OCI-LY7 (cell line): ENCODE data around the gene HEATR5B. TPM values are rescaled to one million over a fixed set of nuclear protein-coding genes. Genes with fewer than 3 reads are reported as not detected.

ENCODE experiments used
- BruUV-seq: library from RNA; stranded (reverse); fragments of 400-500 nt; replicated peaks from 2 replicates; lab custom pipeline; 2021; lab: Mats Ljungman, UMichigan
- CTCF ChIA-PET: fragments of 300-600 bp; sonication (Branson Sonifier 250); formaldehyde crosslinking; loops from one replicate; lab custom pipeline; 2022; ENCODE audit warnings: antibody characterized with exemption; ENCODE audit not compliant: unreplicated experiment; lab: Charles Lee
- POLR2A ChIA-PET: fragments of 300-600 bp; sonication (Branson Sonifier 250); formaldehyde crosslinking; loops from one replicate; lab custom pipeline; 2022; ENCODE audit warnings: antibody characterized with exemption; lab: Charles Lee
- DNase-seq: peaks from one replicate; pipeline ENCODE4 v3.0.0-alpha.2; 2015; ENCODE audit warnings: low spot score
- H2AFZ ChIP-seq: fragments of 200-600 bp; sonication (generic), shearing (Covaris generic); 2 replicates; pipeline ENCODE4 v1.6.1; 2014; ENCODE audit warnings: mild to moderate bottlenecking, antibody characterized with exemption, low read length, moderate library complexity
- H3K27ac ChIP-seq: fragments of 200-600 bp; sonication (generic); 2 replicates; pipeline ENCODE4 v1.5.1; 2014; ENCODE audit warnings: mixed run types, low read depth, mild to moderate bottlenecking, moderate library complexity, low read length, inconsistent platforms; ENCODE audit not compliant: poor library complexity, severe bottlenecking
- H3K36me3 ChIP-seq: fragments of 200-600 bp; sonication (generic); 2 replicates; pipeline ENCODE4 v1.6.1; 2014; ENCODE audit warnings: mild to moderate bottlenecking, antibody characterized with exemption, low read length, moderate library complexity, mixed read lengths; ENCODE audit not compliant: insufficient read depth
- H3K4me1 ChIP-seq: fragments of 200-600 bp; sonication (generic); 2 replicates; pipeline ENCODE4 v1.5.1; 2014; ENCODE audit warnings: mild to moderate bottlenecking, low read length; ENCODE audit not compliant: insufficient read depth, poor library complexity, severe bottlenecking
- H3K4me2 ChIP-seq: fragments of 200-600 bp; sonication (generic); 2 replicates; pipeline ENCODE4 v1.6.1; 2014; ENCODE audit warnings: mild to moderate bottlenecking, low read length
- H3K4me3 ChIP-seq: fragments of 200-600 bp; sonication (generic); 2 replicates; pipeline ENCODE4 v1.5.1; 2014; ENCODE audit warnings: mild to moderate bottlenecking, low read depth, low read length; ENCODE audit not compliant: poor library complexity, severe bottlenecking
- H3K79me2 ChIP-seq: fragments of 200-600 bp; sonication (generic); 2 replicates; pipeline ENCODE4 v1.6.1; 2016; ENCODE audit warnings: low read depth, mild to moderate bottlenecking, low read length, moderate library complexity, mixed read lengths; ENCODE audit not compliant: insufficient read depth
- H3K9me2 ChIP-seq: fragments of 200-600 bp; sonication (generic); 2 replicates; pipeline ENCODE4 v1.6.1; 2016; ENCODE audit warnings: mild to moderate bottlenecking, low read length, mixed read lengths; ENCODE audit not compliant: insufficient read depth
- H3K9me3 ChIP-seq: fragments of 200-600 bp; sonication (generic); 2 replicates; pipeline ENCODE4 v1.6.1; 2014; ENCODE audit warnings: mild to moderate bottlenecking, mixed run types, low read length, mixed read lengths
- H4K20me1 ChIP-seq: fragments of 200-600 bp; sonication (generic); 2 replicates; pipeline ENCODE4 v1.6.1; 2014; ENCODE audit warnings: mild to moderate bottlenecking, antibody characterized with exemption, low read length, moderate library complexity, mixed read lengths; ENCODE audit not compliant: insufficient read depth
- CTCF ChIP-seq: fragments of 200-600 bp; sonication (generic); conservative IDR thresholded peaks from 2 replicates; pipeline ENCODE4 v1.5.1; 2014; ENCODE audit warnings: mild to moderate bottlenecking, antibody characterized with exemption, low read length, moderate library complexity, mixed read lengths
- EZH2phosphoT487 ChIP-seq: fragments of 200-600 bp; sonication (generic); IDR thresholded peaks from 2 replicates; pipeline ENCODE4 v1.6.1; 2018; ENCODE audit warnings: low read depth, borderline replicate concordance, mild to moderate bottlenecking, mixed run types, antibody characterized with exemption, low read length, moderate library complexity, mixed read lengths
- intact Hi-C: fragments of 100-400 bp; cut with micrococcal nuclease; formaldehyde crosslinking; loops from one replicate; pipeline ENCODE4 v1.10.0; 2022; ENCODE audit not compliant: unreplicated experiment
- total RNA-seq, 2 experiments: library from RNA; depleted of rRNA in 1 of 2; stranded (reverse); fragments of >200 nt in 1 of 2; shearing (Covaris generic) in 1 of 2; gene quantifications; 2 replicates each; pipeline ENCODE4 v1.2.3, GENCODE V29; 2014 to 2022

Gene HEATR5B
- total RNA-seq, 2 experiments from 2014 or later = 23.8 to 34.5 TPM

- H3K9me2 ChIP-seq = no peaks in the 10 kb centered on the region
- H3K4me1 ChIP-seq = peaks cover 32% of the 10 kb centered on the region
- H2AFZ ChIP-seq = peak overlapping the region; percentile 10; the same call in 1 of the 2 replicates
- DNase-seq = no peak
- peaks cover 71% of the 10 kb centered on the region for H3K36me3 ChIP-seq
- POLR2A ChIA-PET = interaction anchor here (1.2 kb wide), 1 partner anchor 10 kb away, joined by 3 read pairs; no protein-coding TSS in a partner anchor
- CTCF ChIA-PET = no interaction called here
- intact Hi-C loops = loop anchor here (5.0 to 10.0 kb wide), 4 partner anchors 113 to 725 kb away; partner anchors contain the start of genes CRIM1 and STRN
- no peaks in the 10 kb centered on the region for H4K20me1 ChIP-seq
- H3K9me3 ChIP-seq = no peaks in the 10 kb centered on the region
- H3K4me2 ChIP-seq = peak overlapping the region; percentile 50
- TF ChIP-seq CTCF = no peak
- no peak for TF ChIP-seq EZH2phosphoT487
- peaks cover 46% of the 10 kb centered on the region; the same call in 1 of the 2 replicates for H3K79me2 ChIP-seq
- H3K27ac ChIP-seq = peak overlapping the region; percentile 34
- peak overlapping the region; percentile 30 for H3K4me3 ChIP-seq
- no TSS peak for BruUV-seq
Observed at GRCh38 chr2:37080266-37080665, 3.9 kb downstream of the HEATR5B start.

- H3K79me2 ChIP-seq = no peaks in the 10 kb centered on the region
- H3K27ac ChIP-seq = no peak overlapping the region
- no peaks in the 10 kb centered on the region for H3K9me2 ChIP-seq
- ChIA-PET POLR2A (interaction anchor here (0.6 to 1.2 kb wide), 3 partner anchors 23 to 609 kb away, joined by 3 to 4 read pairs (median 3); no protein-coding TSS in a partner anchor), CTCF (no interaction called here)
- no peaks in the 10 kb centered on the region for H4K20me1 ChIP-seq
- H3K9me3 ChIP-seq = no peaks in the 10 kb centered on the region
- TF ChIP-seq EZH2phosphoT487 (no peak), CTCF (no peak)
- H3K36me3 ChIP-seq = peaks cover 91% of the 10 kb centered on the region
- H3K4me2 ChIP-seq = no peak overlapping the region
- H3K4me1 ChIP-seq = no peaks in the 10 kb centered on the region
- no peak for DNase-seq
- no TSS peak for BruUV-seq
- intact Hi-C loops = no loop called here
- H2AFZ ChIP-seq = no peak overlapping the region
- no peak overlapping the region for H3K4me3 ChIP-seq
Observed at GRCh38 chr2:37070931-37071330, 13.2 kb downstream of the HEATR5B start.

- Histone ChIP-seq H3K36me3 (peaks cover 91% of the 10 kb centered on the region), H3K79me2 (no peaks in the 10 kb centered on the region), H3K27ac (no peak overlapping the region), H3K4me1 (no peaks in the 10 kb centered on the region), H3K4me3 (no peak overlapping the region), H3K4me2 (no peak overlapping the region), H4K20me1 (no peaks in the 10 kb centered on the region), H2AFZ (no peak overlapping the region), H3K9me2 (no peaks in the 10 kb centered on the region), H3K9me3 (no peaks in the 10 kb centered on the region)
- BruUV-seq = no TSS peak
- ChIA-PET POLR2A (interaction anchor here (0.9 kb wide), 1 partner anchor 20 kb away, joined by 3 read pairs; no protein-coding TSS in a partner anchor), CTCF (no interaction called here)
- no peak for DNase-seq
- TF ChIP-seq CTCF (no peak), EZH2phosphoT487 (no peak)
- intact Hi-C loops = no loop called here
Observed at GRCh38 chr2:37068686-37069085, 15.5 kb downstream of the HEATR5B start.
